Measurements from ENCODE around the gene HOXA7.

HOXA7 gene

DNA sequence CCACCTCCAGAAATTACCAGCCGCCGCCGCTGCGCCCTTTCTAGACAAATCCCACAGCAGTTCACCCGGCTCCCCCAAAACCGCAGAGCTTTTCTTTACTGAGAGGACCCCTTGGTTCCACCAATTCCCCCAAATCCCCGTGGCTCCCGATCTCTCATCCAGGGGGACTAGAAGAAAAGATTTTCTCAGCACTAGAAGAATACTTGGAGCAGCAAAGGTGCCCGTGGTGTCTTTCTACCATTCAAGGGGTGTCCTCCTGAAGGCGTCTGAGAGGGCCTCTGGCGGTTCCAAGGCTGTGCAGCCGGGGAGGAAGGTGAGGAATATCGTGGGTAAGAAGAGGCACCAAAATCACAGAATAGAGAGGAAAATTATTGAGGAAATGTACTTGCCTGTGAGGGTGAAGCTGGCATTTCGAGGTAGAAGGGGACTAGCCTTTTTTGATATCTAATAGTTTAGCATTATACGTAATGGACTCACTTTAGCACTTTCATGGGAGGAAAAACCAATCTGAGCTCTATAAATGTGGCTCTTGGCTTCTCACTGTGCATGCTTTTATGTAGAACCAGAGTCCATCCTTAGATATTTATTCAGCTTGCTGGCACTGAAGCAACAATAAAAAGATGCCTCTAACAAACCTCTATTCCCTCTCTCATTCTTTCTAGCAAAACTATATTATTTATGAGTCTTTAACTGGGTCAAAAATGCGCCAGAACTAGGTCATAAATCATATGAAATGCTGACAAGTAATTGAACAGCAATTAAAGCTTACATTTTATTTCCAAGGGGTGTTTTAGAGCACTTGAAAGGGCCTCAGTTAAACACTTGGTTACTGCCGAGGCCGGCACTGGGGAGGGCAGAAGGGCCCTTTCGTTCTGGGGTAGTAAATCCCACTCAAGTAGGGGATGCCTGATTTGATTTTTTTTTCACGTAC lies 40.2 kb downstream of the HOXA7 start:
- DNase-seq = no peak

DNA sequence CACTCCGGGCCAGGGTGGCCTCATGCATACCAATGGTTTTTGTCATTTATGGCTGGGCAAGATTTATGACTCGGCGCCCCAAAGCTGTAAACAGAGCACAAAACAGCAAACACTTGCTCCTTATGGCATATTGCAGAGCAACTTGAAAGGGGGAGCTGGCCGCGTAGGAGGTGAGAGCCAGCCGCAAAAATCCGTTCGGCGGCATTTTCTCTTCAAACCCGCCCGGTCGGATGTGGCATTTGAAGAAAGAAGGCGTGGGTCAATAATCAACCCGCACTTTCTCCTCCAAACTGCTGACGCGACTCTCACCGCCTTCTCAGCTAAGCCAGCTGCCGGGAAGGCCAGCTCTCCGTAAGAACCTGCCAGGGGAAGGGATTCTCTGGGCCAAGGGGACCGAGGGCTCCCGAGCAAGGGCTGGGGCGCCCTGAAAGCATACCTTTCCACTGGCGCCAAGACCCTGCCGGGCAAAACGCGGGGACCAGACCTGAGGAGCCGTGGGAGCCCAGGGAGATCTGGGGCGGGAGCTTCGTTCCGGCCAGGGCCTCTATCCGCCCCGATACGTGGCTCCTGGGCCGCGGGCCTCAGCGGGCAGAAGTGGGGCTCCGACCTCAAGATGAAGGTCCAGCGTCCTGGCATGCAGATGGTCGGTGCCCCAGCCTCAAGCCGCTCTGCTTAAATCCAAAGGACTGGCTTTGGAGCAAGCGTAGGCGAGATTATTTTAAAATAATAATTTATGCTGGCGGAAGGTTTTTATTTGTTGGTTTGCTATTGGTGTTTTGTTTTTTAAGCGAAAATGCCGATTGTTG lies 41.1 kb downstream of the HOXA7 start:
- no peak for DNase-seq

DNA sequence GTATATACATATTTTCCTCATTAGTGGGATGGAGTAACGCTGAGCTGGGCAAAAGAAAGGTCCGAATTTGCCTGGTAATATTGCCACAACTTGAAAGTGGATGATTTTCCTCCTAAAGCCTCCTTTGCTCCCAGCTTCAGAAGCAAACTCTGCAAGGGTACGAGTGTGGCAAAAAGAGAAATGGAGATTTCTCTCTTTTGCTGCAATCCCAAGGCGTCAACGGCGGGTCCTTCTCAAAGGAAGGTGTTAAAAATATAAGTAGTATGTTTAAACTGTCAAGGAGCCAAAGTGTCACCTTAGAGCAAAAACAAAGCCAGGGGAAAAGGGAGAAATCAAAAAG lies 41.6 kb downstream of the HOXA7 start:
- DNase-seq = no peak

DNA sequence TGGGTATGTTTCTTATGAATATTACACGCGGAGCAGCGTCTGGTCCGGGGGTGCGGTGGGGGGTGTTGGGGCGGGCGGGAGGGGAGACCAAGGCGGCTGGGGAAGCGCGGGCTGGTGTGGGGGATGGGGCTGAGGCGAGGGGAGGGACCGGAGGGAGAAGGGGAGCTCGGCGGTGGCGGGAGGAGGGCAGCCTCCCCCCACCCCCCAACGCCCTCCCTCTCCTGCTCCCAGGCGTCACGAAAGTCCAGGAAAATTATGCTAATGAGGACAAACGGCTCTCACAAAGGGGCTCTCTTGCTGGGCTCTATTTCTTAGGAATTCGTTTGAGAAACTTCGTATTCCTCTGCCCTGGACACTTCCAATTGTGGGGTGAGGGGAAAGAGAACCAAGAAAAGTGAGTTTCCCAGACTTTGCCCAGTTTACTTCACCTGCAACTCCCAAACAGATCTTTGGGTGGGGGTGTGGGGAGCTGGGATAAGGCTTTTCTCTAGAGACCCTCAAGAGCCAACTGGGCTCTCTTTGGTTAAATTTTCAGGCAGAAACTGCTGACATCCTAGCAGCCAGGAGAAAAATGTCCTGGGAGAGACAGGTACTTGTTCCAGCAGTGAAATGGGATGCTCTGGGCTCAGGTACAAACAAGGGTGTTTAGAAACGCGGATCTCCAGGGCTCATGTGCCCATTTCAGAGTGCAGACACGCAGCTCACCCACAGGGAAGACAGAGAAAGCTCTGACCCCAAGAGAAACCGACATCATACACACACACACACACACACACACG lies 42.3 kb downstream of the HOXA7 start:
- peak; percentile 19 for DNase-seq

DNA sequence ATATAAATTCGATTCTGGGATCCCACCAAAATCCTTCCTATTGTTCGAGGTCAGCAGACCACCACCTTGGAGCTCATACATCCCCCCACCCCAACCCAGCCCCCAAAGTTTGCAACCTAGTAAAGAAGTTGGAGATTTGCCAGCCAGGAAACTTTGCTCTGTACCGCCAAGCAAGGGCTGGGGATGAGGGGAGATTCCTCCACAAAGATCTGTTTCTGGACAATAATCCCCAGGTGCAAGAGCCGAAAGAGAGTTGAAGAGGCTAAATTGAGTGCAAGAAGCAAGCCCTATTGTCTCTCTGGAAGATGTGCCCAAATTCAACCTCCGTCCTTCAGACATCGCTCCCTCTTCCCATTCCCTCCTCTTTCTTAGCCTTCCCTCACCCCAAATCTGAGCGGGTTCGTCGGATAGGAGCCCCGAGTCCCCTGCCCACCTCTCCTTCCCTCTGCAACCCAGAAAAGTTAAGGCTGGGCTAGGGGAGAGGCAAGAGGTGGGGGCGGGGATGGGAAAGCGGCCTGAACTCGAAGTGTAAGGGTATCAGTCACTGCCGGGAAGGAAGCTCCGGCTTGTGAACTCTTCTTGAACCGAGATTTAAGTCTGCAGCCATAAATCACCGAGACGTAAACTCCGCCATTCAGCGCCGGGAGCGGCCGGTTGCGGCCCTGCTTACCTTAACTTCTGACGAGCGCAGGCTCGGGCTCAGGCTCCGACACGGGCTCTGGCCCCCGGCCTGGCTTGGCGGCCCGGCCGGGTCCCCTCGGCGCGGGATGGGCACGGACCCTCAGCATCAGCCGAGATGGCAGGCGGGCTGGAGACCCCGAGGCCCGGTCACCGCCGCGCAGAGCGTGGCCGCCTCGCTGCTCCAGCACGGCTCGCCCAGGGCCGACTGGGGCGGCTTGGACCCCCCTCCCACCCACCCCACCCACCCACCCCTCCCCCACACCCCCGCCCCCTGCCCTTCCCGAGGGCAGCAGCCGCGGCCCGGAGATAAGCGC lies 43.2 kb downstream of the HOXA7 start:
- DNase-seq = no peak

DNA sequence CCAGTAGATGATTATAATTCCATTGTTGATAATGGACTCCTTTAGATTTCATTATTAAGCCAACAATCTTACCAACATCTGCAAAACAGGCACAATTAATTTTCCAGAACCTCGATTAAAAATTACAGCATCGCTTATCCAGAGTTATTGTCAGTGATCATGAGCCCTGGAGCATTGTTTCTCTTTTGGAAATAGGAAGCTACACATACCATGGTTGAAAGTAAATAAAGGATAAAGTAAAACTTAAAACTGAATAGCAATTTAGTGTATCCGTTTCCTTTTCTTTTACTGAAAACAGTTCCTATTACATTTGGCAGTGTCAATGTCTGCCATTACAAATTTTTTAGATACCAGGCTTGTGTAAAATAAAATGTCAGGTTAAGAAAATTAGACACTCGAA lies 44.1 kb downstream of the HOXA7 start:
- no peak for DNase-seq

DNA sequence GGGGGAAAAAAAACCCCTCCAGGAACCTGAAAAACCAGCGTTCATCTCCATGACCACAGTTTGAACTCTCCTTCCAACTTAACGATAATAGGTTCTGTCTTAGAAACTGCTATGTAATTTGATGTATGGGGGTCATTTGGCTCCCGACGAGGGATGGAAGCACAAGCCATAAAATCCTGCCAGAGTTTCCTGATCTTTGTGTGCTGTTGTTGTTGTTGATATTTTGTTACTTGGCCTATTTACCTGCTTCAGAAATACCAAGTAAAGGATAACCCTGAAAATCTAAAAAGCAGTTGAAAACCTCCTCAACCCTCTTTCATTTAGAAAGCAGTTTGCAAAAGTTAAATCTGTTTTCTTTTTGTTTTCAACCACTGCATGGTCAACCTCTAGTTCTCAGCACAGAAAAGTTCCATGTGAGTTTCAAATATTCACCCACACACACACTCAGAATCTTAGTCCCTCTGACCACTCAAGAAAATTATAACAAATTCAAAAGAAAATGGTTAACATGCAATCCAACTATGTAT lies 44.7 kb downstream of the HOXA7 start:
- DNase-seq = no peak

DNA sequence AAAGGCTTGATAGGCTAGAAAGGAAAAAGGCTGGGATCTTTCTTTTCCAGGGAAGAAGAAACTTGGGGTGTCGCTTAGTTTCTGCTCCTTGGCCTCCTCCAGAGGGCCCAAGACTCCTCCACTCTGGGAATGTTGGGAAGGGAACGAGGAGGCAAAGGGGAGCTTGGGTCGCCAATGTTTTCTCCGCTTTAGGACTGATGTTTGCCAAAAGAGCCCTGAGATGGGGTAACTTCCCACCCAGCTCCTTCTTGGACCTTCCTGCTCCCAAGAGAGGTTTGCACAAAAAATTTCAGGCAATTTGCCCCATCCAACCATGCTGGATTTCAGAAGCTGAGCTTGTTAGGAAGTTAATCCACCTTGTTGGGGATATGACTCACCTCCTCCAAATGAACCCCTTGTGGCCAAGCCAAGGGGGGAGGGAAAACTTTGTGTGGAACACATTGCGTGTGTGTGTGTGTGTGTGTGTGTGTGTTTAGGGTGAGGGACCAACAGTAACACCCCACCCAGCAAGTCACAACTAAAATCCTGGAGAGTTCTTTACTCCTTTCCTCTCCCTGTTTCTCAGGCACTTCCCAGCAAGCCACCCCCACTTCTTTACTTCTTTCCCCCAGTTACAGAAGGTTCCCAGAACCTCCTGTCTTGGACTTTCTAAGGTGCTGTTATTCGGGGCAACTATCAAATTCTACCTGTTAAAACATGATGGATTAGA lies 45.3 kb downstream of the HOXA7 start:
- DNase-seq = no peak

DNA sequence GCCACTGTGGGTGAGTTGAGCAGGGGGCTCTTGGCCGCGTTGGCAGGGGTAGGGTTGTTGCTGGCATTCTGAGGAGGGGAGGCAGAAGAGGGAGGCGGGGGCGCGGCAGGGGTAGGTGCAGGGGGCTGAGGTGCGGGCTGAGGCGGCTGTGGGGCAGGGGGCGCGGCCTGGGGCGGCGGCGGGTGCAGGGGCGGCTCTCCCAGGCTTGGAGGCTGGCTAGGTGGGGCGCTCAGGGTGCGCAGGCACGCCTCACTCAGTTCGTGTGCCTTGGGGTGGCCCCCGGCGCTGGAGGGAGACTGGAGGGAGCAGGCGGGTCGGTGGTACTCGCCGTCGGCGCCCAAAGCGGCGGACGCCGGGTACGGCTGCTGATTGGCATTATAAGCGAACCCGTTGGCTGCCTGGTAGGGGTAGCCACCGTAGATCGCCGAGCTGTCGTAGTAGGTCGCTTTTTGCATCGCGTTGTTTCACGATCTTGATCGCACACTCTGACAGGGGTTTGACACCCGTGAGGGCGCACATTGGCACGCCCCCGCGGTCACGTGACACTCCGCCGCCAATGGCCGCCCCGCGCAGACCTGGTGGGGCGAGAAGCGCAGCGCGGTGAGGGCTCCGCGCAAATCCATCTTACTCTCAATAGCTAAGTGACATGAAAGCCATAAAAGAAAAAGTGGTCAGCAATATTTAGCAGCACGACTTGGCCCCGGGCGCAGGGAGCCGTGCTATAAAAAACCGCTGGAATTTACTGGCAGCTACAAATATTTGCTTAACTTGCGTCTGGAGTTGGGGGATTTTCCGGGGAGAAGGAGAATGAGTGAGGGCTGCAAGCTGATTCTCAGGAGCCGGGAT lies 46.1 kb downstream of the HOXA7 start:
- DNase-seq = no peak

DNA sequence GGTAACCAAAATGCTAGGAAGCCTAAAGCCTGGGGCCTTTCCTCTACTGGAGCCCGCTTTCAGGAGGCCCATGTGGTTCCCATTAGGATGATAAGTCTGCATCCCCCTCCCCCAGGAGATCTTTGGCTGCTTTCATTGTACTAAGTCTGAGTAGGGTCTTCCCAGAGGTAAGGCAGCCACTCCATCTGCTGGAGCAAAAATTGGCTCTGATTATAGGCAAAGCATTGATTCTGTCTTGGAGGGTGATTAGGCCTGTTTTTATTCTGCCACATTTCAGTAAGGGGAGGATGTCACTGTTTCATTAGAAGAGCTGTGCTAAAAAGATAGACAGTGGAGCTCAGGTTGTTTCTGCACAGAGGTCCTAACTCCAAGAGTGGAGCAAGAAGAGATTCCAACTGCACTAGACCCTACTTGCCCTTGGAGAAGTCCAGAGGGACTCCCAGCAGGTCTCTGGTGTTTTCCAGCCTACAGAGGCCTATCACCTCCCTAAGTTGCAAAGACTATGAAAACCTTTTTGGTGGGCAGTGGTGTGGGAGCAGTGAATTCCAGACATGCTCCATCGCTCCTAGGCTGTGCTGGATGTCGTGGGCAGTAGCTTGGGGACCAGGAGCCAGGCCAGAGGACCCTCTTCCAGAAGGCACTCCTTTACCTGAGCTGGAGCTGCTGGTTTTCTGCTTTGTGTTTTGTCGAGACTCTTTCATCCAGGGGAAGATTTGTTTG lies 46.8 kb downstream of the HOXA7 start:
- DNase-seq = no peak

DNA sequence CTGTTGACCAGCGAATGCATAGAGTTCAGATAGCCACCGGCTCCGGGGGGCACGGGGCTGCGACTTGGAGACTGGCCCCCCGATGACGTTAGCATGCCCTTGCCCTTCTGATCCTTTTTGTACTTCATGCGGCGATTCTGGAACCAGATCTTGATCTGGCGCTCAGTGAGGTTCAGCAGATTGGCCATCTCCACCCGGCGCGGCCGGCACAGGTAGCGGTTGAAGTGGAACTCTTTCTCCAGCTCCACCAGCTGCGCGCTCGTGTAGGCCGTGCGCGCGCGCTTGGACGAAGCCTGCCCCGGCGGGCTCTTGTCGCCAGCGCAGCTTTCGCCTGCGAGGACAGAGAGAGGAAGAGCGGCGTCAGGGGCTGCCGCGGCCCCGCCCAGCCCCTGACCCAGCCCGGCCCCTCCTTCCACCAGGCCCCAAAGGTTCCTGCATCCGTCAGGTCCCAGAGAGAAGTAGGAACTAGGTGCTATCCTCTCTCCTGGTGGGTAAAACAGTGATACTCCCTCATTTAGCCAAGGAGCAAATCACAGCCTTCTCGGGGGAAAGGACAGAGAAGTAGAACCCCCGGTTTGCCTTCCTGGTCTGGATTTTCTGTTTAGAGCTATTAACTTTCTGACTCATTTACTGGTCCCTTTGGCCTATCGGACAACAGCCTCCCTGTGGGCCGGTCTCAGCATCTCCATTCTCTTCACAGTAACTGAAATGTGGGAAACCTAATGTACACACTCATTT lies 47.9 kb downstream of the HOXA7 start:
- DNase-seq = no peak

DNA sequence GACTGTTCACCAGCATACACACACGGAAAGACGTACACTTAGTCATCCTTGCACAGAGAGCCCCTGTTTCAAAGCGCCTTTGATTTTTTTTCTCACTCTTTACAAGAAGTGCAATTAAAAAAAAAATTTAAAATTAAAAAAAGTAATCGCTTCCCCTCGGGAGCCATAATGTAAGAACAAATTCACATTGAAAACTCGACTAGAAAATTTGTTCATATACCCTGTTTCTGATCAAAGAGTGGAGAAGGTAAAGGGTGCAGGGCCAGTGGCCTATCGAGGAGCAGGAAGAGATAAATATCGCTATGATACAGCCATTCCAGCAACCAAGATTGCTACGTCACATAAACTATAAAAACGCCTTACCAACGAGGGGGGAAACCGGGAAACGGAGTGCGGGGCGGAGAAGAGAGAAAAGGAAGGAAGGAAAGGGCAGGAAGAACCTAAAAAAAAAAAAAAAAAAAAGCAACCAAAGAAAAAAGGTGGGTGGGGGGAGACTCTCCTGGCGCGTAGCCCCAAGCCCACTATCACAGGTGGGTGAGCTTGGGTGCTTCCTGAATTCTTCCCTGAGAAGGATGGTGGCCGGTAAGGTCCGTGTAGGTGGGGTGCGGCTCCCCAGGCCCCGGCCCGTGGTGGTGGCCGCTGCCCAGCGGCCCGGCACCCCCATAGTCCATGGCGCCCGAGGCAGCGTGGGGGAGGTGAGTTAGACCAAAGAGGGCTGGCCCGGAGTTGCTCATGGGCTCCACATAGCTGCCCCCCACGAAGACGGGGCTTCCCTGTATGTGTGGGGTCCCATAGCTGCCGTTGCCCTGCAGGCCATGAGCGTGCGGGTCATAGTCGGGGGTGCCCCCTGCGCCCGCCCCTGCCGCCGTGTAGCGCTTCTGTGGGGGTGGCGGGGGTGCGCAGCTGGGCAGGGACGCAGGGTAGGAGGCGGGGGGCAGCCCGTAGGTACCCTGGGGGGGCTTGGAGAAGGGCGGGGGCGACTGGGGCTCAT lies 48.8 kb downstream of the HOXA7 start:
- DNase-seq = no peak

DNA sequence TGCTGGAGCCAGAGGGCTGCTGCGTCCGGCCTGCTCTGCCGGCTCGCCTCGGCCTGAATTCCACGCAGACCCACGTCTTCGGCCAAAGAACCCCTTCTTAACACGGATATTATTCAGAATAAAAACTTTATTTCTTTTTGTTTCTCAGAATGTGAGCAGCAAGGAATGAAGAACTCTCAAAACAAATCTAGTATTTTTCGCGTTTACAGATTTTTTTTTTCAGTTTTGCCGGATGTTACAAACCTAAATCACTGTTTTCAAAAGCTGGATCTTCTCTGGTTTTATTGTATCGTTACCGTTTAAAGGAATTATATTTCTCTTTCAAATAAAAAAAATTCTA lies 49.6 kb downstream of the HOXA7 start:
- DNase-seq = no peak

DNA sequence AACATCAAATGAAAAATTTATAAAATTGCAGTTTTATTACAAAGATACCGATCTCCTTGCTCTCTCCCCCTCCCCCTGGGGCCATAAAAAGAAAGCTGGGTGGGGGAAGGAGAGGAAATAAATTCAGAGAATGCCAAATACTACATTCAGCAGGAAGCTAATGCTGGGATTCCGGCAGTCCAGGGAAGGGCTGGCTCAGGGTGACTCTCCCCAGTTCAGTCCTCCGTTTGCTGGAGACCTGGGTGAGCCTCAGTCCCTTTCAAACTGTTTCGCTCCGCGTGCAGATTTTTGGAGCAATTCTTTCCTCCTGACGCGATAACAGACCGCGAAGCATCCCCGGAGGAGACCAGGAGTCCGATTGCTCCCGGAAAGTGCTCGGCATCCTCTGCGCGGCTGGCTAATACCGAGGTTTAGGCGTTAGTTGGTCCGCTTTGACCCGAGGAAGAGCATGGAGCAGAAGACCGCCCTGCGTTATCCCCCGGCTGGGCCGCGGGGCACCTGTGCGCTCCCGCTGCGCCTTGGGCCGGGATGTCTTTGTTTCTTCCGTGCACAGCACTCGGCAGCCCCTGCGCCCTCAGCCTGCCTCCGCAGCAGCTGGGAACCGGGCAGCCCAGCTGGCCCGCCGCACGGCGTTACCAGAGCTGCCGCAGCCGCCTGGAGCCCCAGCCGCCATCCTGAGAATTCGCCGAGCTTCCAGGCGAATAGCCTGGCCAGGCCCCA lies 50.1 kb downstream of the HOXA7 start:
- no peak for DNase-seq

DNA sequence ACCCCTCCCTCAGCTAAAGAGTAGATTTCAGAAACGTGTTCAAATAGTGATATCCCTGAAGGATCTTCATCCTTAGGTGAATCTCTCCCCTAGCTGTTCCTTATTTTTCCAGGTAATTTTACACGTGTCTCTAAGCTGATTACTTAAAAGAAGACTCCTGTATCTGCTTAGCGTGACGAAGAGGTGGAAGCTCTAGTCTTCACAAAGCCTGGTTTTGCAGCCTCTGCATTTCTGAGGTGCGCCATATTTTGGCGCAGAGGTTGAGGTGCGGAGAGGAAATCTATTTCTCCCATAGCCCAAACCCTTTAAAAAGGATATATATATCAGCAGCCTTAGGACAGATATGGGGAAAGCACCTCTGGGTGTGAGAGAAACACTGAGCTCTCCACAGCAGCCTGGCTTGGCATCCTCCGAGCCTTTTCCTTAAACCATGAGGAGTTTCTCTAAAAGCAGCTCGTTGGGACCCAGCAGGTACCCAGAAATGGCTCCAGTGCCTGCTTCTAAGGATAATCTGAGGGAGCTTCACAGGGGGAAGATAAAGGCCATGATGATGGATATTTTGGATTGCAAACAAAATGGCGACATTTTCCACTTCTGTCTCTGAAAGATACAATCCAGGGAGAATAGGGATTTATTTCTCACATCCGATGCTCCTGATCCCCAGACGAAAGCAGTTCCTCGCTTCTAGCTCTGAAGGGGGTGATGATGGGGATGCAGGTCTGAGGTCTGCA lies 51.0 kb downstream of the HOXA7 start:
- DNase-seq = no peak
